Endothelial cell of umbilical vein (primary cell): ENCODE results near the gene MRPS35. TPM values are rescaled to one million over a fixed set of nuclear protein-coding genes. Genes with fewer than 3 reads are reported as not detected.

Experiments
- BruUV-seq: library from RNA; stranded (reverse); fragments of 400-500 nt; replicated peaks from 2 replicates; lab custom pipeline; 2021; lab: Mats Ljungman, UMichigan
- CTCF ChIA-PET: fragments of 300-600, 350-600 bp; sonication (Branson Sonifier 250); formaldehyde crosslinking; loops from one replicate; lab custom pipeline; 2021; ENCODE audit warnings: antibody characterized with exemption, inconsistent platforms; lab: Charles Lee
- POLR2A ChIA-PET: fragments of 300-600, 350-600 bp; sonication (Branson Sonifier 250); formaldehyde crosslinking; loops from one replicate; lab custom pipeline; 2021; ENCODE audit warnings: antibody characterized with exemption, inconsistent platforms; lab: Charles Lee
- DNase-seq: peaks from one replicate; pipeline ENCODE4 v3.0.0-alpha.2; 2011; ENCODE audit warnings: low read depth, low spot score
- FAIRE-seq: peaks from 2 replicates; lab custom pipeline; 2011; peaks lifted over from hg19 to GRCh38; lab: Jason Lieb, UNC
- H2AFZ ChIP-seq: 2 replicates; pipeline ENCODE4 v1.6.0; 2012; ENCODE audit warnings: low read depth, low read length, control low read depth, inconsistent platforms
- H3K27ac ChIP-seq: 2 replicates; pipeline ENCODE4 v1.5.1; 2011; ENCODE audit warnings: low read depth, mild to moderate bottlenecking, control low read depth, low read length, moderate library complexity; ENCODE audit not compliant: insufficient read depth
- H3K27me3 ChIP-seq, 2 experiments: 2 replicates each; pipeline versions ENCODE4 v1.6.0 to v1.6.1; 2011; ENCODE audit warnings: low read length in 2 of 2, mixed read lengths in 1 of 2; ENCODE audit not compliant: control insufficient read depth in 2 of 2, insufficient read depth in 2 of 2
- H3K36me3 ChIP-seq, 2 experiments: 2 replicates in 1 of 2; 3 replicates in 1 of 2; pipeline ENCODE4 v1.5.1; 2011; ENCODE audit warnings: low read length in 2 of 2, mild to moderate bottlenecking in 1 of 2, moderate library complexity in 1 of 2; ENCODE audit not compliant: control insufficient read depth in 2 of 2, insufficient read depth in 2 of 2; ENCODE audit errors: extremely low read depth in 1 of 2
- H3K4me1 ChIP-seq: 3 replicates; pipeline ENCODE4 v1.5.1; 2011; ENCODE audit warnings: mild to moderate bottlenecking, low read length; ENCODE audit not compliant: control insufficient read depth, insufficient read depth; ENCODE audit errors: extremely low read depth
- H3K4me2 ChIP-seq: 2 replicates; pipeline ENCODE4 v1.6.1; 2011; ENCODE audit warnings: low read length, control low read depth, mixed read lengths; ENCODE audit not compliant: insufficient read depth
- H3K4me3 ChIP-seq, 3 experiments: fragments of 200-600 bp in 1 of 3; sonication (generic), shearing (Covaris generic) in 1 of 3; replicated peaks in 1 of 3; 2 replicates each; pipeline ENCODE4 v1.5.1; 2011 to 2016; ENCODE audit warnings: control low read depth in 3 of 3, low read length in 3 of 3, mild to moderate bottlenecking in 2 of 3, inconsistent platforms in 1 of 3, low read depth in 1 of 3, moderate library complexity in 1 of 3; ENCODE audit not compliant: insufficient read depth in 1 of 3
- H3K79me2 ChIP-seq: 2 replicates; pipeline ENCODE4 v1.6.0; 2012; ENCODE audit warnings: low read length, inconsistent platforms; ENCODE audit not compliant: control insufficient read depth, insufficient read depth
- H3K9ac ChIP-seq: replicated peaks from 2 replicates; pipeline ENCODE3; 2011; ENCODE audit warnings: low read length, control low read depth; ENCODE audit not compliant: insufficient read depth; ENCODE audit errors: extremely low read depth
- H3K9me1 ChIP-seq: replicated peaks from 3 replicates; pipeline ENCODE4 v1.6.0; 2011; ENCODE audit warnings: mild to moderate bottlenecking, low read length; ENCODE audit not compliant: control insufficient read depth, insufficient read depth; ENCODE audit errors: extremely low read depth
- H3K9me3 ChIP-seq: replicated peaks from 2 replicates; pipeline ENCODE4 v1.5.1; 2012; ENCODE audit warnings: low read length, inconsistent platforms; ENCODE audit not compliant: control insufficient read depth, insufficient read depth
- H4K20me1 ChIP-seq: replicated peaks from 2 replicates; pipeline ENCODE3; 2011; ENCODE audit warnings: mild to moderate bottlenecking, low read length; ENCODE audit not compliant: control insufficient read depth, insufficient read depth; ENCODE audit errors: extremely low read depth
- EZH2 ChIP-seq: IDR thresholded peaks from 2 replicates; pipeline ENCODE4 v1.6.1; 2012; ENCODE audit warnings: borderline replicate concordance, low read depth, mild to moderate bottlenecking, moderate library complexity, low read length, inconsistent platforms; ENCODE audit not compliant: severe bottlenecking
- GATA2 ChIP-seq: IDR thresholded peaks from 2 replicates; pipeline ENCODE4 v1.7.0; 2011; ENCODE audit warnings: low read depth, mild to moderate bottlenecking, moderate library complexity, mixed read lengths, low read length; ENCODE audit not compliant: insufficient read length, insufficient read depth
- JUN ChIP-seq: IDR thresholded peaks from 2 replicates; pipeline ENCODE4 v1.6.1; 2011; ENCODE audit warnings: borderline replicate concordance, low read depth; ENCODE audit not compliant: insufficient read length, insufficient read depth
- MYC ChIP-seq: IDR thresholded peaks from one replicate; pipeline ENCODE4 v1.6.1; 2011; ENCODE audit warnings: mild to moderate bottlenecking, low read depth, low read length
- POLR2A ChIP-seq: IDR thresholded peaks from 2 replicates; pipeline ENCODE4 v1.6.1; 2012; ENCODE audit warnings: low read depth, mild to moderate bottlenecking, control low read depth, low read length
- POLR2AphosphoS5 ChIP-seq: IDR thresholded peaks from 2 replicates; pipeline ENCODE4 v1.6.1; 2012; ENCODE audit warnings: low read depth, mild to moderate bottlenecking, control low read depth, low read length, moderate library complexity; ENCODE audit not compliant: insufficient read depth
- dilution Hi-C: fragments of 300-500 bp; cut with MboI; formaldehyde crosslinking; loops from one replicate; pipeline ENCODE4 v1.15.0; 2019; ENCODE audit warnings: low sequenced_read_pairs; ENCODE audit not compliant: extremely low pct_ligation_motif_present
- intact Hi-C: fragments of 100-400 bp; cut with micrococcal nuclease; formaldehyde crosslinking; loops from one replicate; pipeline ENCODE4 v1.10.0; 2022
- polyA plus RNA-seq, 4 experiments: library from polyadenylated mRNA; depleted of rRNA in 3 of 4; stranded (reverse) in 3 of 4; unstranded in 1 of 4; fragments of >200 nt; gene quantifications; 2 replicates each; pipeline versions ENCODE4 v1.2.1 to v1.2.3, GENCODE V29; 2011 to 2012; ENCODE audit warnings: missing spikeins in 1 of 4
- total RNA-seq: library from RNA; stranded (reverse); gene quantifications from 2 replicates; pipeline ENCODE4 v1.2.3, GENCODE V29; 2021
- TF ChIP-seq, protein P1 (sequence below), 2 donors: IDR thresholded peaks; 1 replicate in 1 of 2; 2 replicates in 1 of 2; pipeline ENCODE4 v1.5.1; 2011; ENCODE audit warnings: low read length in 2 of 2, mild to moderate bottlenecking in 2 of 2, moderate library complexity in 2 of 2, control low read depth in 1 of 2, inconsistent platforms in 1 of 2, low read depth in 1 of 2; ENCODE audit not compliant: insufficient read depth in 1 of 2; ENCODE audit errors: extremely low read depth in 1 of 2
- TF ChIP-seq, protein P2 (sequence below): IDR thresholded peaks from 2 replicates; pipeline ENCODE4 v1.6.1; 2011; ENCODE audit not compliant: insufficient read depth, insufficient read length

MRPS35 gene
- total and polyA plus RNA-seq, 2 donors (not counting 3 experiments of a cell fraction or from before 2014, with no cell fraction given), result 22.7 to 38.6 TPM

DNA sequence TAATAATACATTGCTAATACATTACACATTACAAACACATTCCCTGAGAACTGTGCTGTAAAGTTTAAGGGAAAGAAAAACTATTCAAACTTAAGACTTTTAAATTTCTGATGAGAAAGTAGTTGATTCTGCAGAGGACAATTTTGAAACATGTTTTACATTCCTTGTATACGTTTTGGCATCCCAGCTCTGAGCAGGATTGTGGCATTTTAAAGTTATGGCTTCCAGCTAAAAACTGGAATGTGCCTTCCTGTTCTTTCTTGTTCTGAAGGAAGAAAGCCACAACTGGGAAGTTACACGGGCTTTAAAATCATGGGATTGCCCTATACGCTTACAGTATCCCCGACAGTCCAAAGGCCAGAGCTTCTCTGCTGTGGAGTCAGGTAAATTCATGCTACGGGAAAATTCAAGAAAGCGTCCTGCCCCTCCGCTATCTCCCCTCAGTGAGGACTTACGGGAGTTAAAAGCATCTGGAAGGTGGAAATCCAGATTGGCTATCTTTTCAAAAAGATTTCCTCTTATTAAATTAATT is 58.6 kb downstream of the MRPS35 start:
- Histone ChIP-seq H3K27ac (no peak overlapping the region), H3K9me1 (no peaks in the 10 kb centered on the region), H3K4me1 (peaks cover 26% of the 10 kb centered on the region), H3K36me3 (no peaks in the 10 kb centered on the region), H4K20me1 (no peaks in the 10 kb centered on the region), H3K79me2 (no peaks in the 10 kb centered on the region), H3K4me2 (no peak overlapping the region), H3K4me3 (no peak overlapping the region), H3K27me3 (no peaks in the 10 kb centered on the region), H2AFZ (no peak overlapping the region), H3K9me3 (no peaks in the 10 kb centered on the region), H3K9ac (no peak overlapping the region)
- TF ChIP-seq POLR2A, result no peak
- no peak for TF ChIP-seq JUN
- TF ChIP-seq MYC, result no peak
- TF ChIP-seq, protein P1, sequence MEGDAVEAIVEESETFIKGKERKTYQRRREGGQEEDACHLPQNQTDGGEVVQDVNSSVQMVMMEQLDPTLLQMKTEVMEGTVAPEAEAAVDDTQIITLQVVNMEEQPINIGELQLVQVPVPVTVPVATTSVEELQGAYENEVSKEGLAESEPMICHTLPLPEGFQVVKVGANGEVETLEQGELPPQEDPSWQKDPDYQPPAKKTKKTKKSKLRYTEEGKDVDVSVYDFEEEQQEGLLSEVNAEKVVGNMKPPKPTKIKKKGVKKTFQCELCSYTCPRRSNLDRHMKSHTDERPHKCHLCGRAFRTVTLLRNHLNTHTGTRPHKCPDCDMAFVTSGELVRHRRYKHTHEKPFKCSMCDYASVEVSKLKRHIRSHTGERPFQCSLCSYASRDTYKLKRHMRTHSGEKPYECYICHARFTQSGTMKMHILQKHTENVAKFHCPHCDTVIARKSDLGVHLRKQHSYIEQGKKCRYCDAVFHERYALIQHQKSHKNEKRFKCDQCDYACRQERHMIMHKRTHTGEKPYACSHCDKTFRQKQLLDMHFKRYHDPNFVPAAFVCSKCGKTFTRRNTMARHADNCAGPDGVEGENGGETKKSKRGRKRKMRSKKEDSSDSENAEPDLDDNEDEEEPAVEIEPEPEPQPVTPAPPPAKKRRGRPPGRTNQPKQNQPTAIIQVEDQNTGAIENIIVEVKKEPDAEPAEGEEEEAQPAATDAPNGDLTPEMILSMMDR (IDR thresholded peaks at IDR 0.05; ENCODE audit: extremely low read depth in 1 of 2, insufficient read depth in 1 of 2, low read depth in 1 of 2, low read length in 2 of 2), result no peak
- no peak for TF ChIP-seq EZH2
- TF ChIP-seq, protein P2, sequence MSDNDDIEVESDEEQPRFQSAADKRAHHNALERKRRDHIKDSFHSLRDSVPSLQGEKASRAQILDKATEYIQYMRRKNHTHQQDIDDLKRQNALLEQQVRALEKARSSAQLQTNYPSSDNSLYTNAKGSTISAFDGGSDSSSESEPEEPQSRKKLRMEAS, result no peak
- TF ChIP-seq GATA2, result no peak
- TF ChIP-seq POLR2AphosphoS5, result no peak
- DNase-seq, result no peak
- ChIA-PET CTCF (no interaction called here), POLR2A (no interaction called here)
- intact Hi-C loops, result no loop called here
- dilution Hi-C loops, result no loop called here
- BruUV-seq, result no TSS peak
- FAIRE-seq, result no peak
